RWPE1 (cell line): ENCODE results near the gene SSRP1.
A peak's percentile ranks its signal among the peaks of the same experiment; 100 is the strongest.

ENCODE experiments used
- CTCF ChIA-PET: fragments of 350-600 bp; sonication (Branson Sonifier 250); formaldehyde crosslinking; extraction: SDS; loops from one replicate; lab custom pipeline; 2021; lab: Yijun Ruan, JAX
- POLR2A ChIA-PET: fragments of 400-600 bp; formaldehyde crosslinking; extraction: SDS; loops from one replicate; lab custom pipeline; 2020; ENCODE audit warnings: antibody characterized with exemption; ENCODE audit not compliant: low non-redundant PET; lab: Yijun Ruan, JAX
- DNase-seq: peaks from one replicate; pipeline ENCODE4 v3.0.0; 2012; ENCODE audit warnings: low spot score
- H3K27ac ChIP-seq: fragments of 450-650 bp; 2 replicates; pipeline ENCODE4 v1.5.1; 2017
- TF ChIP-seq, protein P1 (sequence below): fragments of 450-650 bp; conservative IDR thresholded peaks from 2 replicates; pipeline ENCODE4 v1.5.1; 2017; ENCODE audit warnings: low read depth, mild to moderate bottlenecking

The SSRP1 gene

DNA sequence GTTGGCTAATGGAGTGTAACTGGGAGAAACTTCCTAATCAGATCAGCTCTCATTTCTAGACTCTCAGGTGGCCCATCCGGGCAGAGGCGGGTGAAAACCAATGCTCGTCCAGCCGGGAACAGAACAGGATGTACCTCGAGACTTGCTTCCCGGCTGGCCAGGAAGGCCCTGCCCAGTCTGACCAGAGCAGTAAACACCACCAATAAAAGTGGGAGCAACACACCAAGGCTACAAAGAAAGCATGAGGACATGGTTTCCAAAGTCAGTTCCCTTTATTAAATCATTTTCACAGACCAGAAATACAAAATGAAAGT, 10.0 kb downstream of the SSRP1 start:
- POLR2A ChIA-PET: interaction anchor here (1.4 to 1.7 kb wide), 2 partner anchors 10 to 14 kb away, joined by 7 to 11 read pairs; partner anchors contain the start of gene SSRP1
- no peak for DNase-seq
- peak overlapping the region; percentile 99 for H3K27ac ChIP-seq
- CTCF ChIA-PET: interaction anchor here (0.7 kb wide), 1 partner anchor 76 kb away, joined by 3 read pairs; no protein-coding TSS in a partner anchor
- TF ChIP-seq, protein P1, sequence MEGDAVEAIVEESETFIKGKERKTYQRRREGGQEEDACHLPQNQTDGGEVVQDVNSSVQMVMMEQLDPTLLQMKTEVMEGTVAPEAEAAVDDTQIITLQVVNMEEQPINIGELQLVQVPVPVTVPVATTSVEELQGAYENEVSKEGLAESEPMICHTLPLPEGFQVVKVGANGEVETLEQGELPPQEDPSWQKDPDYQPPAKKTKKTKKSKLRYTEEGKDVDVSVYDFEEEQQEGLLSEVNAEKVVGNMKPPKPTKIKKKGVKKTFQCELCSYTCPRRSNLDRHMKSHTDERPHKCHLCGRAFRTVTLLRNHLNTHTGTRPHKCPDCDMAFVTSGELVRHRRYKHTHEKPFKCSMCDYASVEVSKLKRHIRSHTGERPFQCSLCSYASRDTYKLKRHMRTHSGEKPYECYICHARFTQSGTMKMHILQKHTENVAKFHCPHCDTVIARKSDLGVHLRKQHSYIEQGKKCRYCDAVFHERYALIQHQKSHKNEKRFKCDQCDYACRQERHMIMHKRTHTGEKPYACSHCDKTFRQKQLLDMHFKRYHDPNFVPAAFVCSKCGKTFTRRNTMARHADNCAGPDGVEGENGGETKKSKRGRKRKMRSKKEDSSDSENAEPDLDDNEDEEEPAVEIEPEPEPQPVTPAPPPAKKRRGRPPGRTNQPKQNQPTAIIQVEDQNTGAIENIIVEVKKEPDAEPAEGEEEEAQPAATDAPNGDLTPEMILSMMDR: no peak

DNA sequence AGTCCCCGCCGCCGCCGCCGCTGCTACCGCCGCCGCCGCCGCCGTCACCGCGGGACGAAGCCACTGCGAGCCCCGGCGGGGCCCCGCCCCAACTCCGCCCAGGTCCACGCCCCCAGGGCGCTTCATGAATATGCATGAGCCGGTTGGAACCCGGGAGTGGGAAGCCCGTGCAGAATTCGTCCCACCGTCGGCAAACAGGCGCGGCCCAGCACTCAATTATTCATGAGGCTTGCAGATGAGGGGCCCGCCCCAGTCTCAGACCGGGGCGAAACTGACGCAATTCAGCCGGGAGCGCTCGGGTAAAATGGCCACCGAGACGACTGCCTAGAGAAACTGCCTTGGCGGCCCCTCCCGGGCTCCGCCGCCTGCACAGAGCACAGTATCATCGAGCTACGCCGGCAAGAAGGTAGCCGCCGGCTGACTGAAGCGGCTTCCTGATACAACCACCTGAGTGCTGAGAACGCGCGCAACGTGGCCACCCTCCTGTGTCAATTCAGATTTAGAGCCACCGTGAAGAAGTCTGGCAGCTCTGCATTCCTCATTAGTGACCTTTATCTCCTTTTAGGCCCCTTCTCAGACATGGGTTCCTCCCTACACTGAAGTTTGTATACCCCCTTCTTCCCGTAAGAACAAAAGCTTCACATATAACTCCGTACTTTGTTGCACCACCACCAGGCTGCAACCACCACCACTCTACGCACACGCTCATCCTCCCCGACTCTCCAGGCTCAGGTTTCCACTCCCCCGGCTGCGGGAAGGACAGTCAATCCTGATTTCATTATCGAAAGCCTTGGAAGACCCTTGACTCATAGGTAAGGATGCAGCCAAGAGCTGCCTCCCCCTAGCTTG, 10.6 kb downstream of the SSRP1 start, which contains the start of gene TNKS1BP1:
TSS of gene TNKS1BP1 (minus strand) at position 67 of the 849 bp plus-strand sequence. CDS start 3,067 bp downstream, outside the sequence.
- TF ChIP-seq, protein P1: no peak
- POLR2A ChIA-PET: interaction anchor here (1.4 to 1.7 kb wide), 2 partner anchors 10 to 14 kb away, joined by 7 to 11 read pairs; partner anchors contain the start of gene SSRP1
- H3K27ac ChIP-seq: peak within 1 kb of the TSS; percentile 99
- peak; percentile 97 for DNase-seq
- CTCF ChIA-PET: interaction anchor here (0.7 kb wide), 1 partner anchor 76 kb away, joined by 3 read pairs; no protein-coding TSS in a partner anchor

DNA sequence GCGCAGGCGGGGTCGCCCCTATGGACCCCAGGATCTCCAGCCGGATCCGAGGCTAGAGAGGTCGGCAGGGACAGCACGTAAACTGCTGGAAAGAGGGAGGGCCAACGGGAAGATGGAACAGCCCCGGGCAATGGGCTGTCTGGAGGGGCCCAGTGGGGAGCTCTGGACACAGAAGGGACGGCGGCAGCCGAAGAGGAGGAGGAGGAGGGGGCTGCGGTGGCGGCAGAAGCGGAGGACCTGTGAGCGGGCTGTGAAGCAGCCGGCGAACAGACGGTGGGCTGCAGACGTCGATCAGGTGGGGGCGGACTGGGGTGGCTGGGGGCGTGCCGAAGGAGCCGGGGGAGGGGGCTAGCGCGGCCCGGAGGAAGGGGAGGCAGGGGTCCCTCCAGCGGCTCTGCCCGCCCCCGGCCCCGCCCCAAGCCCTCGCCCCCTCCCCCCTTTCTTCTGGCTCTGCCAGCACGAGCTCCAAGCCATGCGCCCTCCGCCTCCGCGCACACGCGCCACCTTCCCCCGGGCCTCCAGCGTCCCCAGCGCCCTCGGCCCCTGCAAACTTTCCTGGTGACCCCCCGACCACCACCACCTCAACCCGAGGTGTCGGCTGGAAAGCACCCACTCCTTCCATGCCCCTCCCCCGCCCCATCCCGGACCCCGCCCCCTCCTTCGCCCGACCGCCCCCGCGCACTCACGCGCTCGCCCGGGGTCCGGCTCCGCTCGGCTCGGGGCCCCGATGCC, 11.4 kb downstream of the SSRP1 start:
- peak overlapping the region; percentile 99 for H3K27ac ChIP-seq
- POLR2A ChIA-PET: interaction anchor here (1.4 kb wide), 1 partner anchor 13 kb away, joined by 7 read pairs; no protein-coding TSS in a partner anchor
- TF ChIP-seq, protein P1: no peak
- DNase-seq: peak; percentile 41
- CTCF ChIA-PET: interaction anchor here (0.6 kb wide), 2 partner anchors 135 to 243 kb away, joined by 3 to 5 read pairs; no protein-coding TSS in a partner anchor

DNA sequence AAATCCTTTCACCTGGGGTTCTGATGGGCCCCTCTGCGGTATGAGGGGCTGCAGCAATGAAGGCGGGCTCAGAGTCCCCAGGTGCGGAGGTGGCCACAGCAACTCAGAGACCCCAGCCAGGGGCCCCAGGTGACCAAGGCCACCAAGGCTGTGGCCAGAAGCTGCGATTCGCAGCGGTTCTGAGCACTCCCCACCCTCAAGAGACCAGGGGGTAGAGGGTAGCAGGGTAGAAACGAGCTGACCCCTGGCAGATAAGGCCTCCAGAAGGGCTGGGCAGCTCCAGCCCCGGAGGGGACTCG, 11.9 kb downstream of the SSRP1 start:
- peak overlapping the region; percentile 99 for H3K27ac ChIP-seq
- DNase-seq: peak; percentile 20
- POLR2A ChIA-PET: no interaction called here
- TF ChIP-seq, protein P1: no peak
- CTCF ChIA-PET: interaction anchor here (0.6 kb wide), 2 partner anchors 136 to 243 kb away, joined by 3 to 5 read pairs; no protein-coding TSS in a partner anchor

DNA sequence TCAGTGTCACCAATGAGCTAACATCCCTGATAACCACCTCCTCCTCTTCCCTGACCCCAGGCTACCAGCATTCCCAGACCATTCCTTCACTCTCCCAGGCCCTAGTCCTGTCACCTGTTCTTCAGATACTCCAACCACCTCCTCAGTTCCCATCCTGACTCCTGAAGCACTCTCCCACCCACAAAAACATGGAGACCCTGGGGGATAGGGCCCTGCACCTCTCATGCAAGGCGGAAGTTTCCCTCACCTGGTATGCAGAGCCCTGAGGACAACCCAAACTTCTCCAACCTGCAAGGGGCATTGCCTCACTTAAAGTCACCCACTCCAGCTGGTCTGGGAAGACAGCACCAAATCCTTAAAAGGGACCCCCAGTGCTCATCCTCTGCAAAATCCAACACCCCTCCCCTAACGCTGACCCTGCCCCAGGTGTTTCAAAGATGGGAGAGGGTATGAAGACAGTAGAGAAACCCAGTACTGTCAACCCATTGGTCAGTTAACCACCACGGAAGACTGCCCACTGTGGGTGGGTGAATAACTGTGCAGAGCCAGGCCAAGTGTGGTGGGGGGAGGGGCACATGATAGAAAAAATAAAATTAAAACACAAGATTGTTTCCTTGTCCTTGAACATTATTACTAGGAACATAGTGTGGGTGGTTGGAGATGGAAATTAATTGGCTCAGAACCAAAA, 12.4 kb downstream of the SSRP1 start:
- ChIA-PET POLR2A (interaction anchor here (0.6 kb wide), 1 partner anchor 476 kb away, joined by 8 read pairs; no protein-coding TSS in a partner anchor), CTCF (interaction anchor here (0.6 kb wide), 1 partner anchor 242 kb away, joined by 5 read pairs; no protein-coding TSS in a partner anchor)
- TF ChIP-seq, protein P1: no peak
- H3K27ac ChIP-seq: peak overlapping the region; percentile 99
- peak; percentile 28 for DNase-seq
